Muscle of back (tissue), 11 donors: ENCODE results near the gene POLR2E. TPM values are rescaled to one million over a fixed set of nuclear protein-coding genes. Genes with fewer than 3 reads are reported as not detected.

Source experiments
- DNase-seq, 3 donors: peaks; one replicate each; pipeline versions ENCODE4 v3.0.0 to v3.0.0-alpha.2; 2013
- polyA plus RNA-seq, 10 donors: library from polyadenylated mRNA; unstranded; fragments of 120-200 nt; gene quantifications; one replicate each; pipeline ENCODE4 v1.2.1, GENCODE V29; 2013; ENCODE audit not compliant: insufficient read length in 10 of 10

The POLR2E gene
- polyA plus RNA-seq, 10 donors = 81.8 to 145 (median 110) TPM

DNA sequence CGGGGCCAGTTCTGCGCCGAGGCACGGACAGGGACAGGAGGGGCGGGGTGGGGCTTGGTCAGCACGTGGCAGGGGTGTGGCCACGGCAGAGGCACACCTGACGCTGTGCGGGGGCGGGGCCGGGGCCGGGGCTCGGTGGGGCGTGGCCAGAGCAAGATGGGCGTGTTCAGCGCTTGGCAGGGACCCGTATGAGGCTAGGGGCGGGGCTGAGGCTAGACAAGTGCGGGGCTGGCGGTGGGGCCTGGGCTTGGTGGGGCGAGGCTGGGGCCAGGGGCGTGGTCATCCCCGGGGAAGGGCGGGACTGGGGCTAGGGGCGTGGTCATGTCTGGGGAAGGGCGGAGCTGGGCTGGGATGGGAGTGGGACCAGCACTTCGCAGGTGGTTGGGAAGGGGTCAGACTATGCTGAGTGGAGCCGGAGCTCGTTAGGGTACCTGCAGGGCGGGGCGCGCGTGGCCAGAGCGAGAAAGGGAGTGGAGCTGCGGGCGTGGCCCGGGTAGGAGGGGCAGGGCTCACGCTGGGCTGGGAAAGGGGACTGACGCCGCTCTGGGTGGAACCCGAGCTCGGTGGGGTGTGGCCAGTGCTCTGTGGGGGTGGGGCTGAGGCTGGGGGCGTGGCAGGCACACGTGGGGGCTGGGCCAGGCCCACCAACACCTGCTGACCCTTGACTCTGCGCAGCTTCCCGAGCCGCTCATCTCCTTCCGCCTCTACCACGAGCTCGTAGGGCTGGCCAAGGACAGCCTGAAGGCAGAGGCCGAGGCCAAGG lies 12.8 kb downstream of the POLR2E start:
- no peak for DNase-seq

DNA sequence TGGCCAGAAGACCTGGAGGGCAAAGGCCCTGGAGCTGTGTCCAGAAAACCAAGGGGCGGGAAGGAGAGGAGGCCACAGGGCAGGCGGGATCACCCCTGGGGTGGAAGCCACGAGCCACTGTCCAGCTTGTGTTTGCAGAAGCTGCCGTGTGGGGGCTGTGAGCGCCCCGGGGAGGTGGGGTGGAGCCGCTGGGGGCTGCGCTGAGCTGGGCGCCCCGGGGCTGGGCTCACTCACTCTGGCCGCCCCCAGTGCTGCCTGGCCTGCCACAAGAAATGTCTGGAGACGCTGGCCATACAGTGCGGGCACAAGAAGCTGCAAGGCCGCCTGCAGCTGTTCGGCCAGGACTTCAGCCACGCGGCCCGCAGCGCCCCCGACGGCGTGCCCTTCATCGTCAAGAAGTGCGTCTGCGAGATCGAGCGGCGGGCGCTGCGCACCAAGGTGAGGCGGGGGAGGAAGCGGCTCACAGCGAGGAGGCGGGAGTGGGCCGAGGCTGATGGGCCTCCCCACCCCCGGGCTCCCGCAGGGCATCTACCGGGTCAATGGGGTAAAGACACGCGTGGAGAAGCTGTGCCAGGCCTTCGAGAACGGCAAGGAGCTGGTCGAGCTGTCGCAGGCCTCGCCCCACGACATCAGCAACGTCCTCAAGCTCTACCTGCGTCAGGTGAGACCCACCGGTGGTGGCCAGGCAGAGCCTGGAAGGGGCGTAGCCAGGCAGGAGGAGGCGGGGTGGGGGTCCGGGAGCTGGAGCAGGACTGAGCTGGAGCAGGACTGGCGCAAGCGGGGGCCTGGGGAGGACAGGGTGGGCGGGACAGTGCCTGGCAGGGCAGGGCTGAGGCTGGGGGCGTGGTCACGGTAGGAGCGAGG lies 13.6 kb downstream of the POLR2E start:
- no peak for DNase-seq

GRCh38 chr19:1080360-1081161 lies 14.6 kb downstream of the POLR2E start:
- no peak for DNase-seq

- DNase-seq = no peak
Measured at GRCh38 chr19:1079566-1080111, 15.5 kb downstream of the POLR2E start.

GRCh38 chr19:1076951-1077350 lies 18.2 kb downstream of the POLR2E start:
- peak in 1 of 3 donors; percentile 34 for DNase-seq

- DNase-seq = no peak
Measured at GRCh38 chr19:1076046-1076386, 19.2 kb downstream of the POLR2E start.

DNA sequence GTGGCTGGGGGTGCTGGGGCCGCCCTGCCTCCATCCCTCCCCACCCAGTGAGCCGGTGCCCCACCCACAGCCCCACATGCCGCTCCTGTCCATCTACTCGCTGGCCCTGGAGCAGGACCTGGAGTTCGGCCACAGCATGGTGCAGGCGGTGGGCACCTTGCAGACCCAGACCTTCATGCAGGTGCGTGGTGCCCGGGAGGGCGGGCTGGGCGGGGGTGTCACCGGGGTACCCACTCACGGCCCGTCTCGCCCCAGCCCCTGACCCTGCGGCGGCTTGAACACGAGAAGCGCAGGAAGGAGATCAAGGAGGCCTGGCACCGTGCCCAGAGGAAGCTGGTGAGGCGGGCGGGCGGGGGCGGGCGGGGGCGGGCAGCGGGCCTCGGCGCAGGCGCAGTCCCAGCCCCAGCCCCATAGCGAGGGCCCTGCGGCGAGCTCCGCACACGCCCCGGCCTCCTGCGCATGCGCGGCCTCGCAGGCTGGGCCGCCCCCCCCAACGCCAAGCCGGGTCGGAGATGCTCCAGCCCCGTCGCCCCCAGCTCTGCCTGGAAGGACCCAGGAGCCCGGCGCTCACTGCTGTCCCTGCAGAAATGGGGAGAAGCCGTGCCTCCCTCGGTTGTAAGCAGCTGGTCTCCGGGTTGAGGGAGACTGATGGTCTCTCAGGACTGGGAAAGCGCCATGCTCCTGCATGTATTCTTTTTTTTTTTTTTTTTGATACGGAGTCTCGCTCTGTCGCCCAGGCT lies 20.5 kb downstream of the POLR2E start:
- peak in 1 of 3 donors; percentile 35 for DNase-seq

DNA sequence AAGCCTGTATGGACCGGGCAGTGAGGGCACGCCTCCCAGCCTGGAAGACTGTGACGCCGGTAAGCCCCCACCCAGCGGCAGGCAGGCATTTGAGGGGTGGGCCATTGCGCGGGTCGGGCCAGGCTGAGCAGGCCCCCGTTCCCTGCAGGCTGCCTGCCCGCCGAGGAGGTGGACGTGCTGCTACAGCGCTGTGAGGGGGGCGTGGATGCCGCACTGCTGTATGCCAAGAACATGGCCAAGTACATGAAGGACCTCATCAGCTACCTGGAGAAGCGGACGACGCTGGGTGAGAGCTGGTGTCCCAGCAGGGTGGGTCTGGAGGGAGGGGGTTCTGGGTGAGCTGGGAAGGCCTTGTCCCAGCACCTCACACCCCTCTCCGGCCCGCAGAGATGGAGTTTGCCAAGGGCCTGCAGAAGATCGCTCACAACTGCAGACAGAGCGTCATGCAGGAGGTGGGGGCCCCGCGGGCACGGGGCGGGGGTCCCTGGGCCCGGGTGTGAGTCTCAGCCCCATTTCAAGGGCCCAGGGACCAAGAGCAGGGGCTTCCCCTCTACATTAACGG lies 21.1 kb downstream of the POLR2E start:
- DNase-seq = no peak

DNA sequence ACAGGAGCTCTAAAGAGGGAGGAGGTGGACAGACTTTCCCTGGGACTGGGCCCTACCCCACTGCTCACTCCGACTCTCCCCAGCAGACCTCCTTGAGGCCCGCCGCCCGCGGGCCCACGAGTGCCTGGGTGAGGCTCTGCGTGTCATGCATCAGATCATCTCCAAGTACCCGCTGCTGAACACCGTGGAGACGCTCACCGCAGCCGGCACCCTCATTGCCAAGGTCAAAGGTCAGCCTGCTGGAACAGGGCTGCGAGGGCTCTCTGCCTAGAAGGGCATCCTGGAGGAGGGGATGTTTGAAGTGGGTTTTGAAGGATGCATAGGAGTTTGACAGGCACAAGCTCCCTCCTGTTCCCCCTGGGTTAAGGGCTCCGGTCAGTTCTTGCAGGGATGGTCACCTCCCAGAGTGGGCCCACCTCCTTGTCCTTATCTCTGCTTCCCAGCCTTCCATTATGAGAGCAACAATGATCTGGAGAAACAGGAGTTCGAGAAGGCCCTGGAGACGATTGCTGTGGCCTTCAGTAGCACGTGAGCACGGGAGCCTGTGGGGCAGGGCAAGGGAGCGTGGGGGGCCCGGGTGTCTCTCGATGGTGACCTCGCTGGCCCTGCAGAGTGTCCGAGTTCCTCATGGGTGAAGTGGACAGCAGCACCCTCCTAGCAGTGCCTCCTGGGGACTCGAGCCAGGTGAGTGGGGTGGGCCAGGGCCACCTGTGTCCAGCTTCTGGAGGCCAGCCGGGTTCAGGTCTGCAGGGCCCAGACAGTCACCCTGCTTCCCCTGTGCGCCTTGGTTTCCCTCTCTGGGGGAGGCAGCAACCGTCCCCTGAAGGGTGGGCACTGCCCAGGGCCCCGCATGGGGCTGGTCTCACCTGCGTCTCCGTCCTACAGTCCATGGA lies 21.9 kb downstream of the POLR2E start:
- DNase-seq = no peak

GRCh38 chr19:1072371-1073015 lies 22.7 kb downstream of the POLR2E start:
- no peak for DNase-seq

GRCh38 chr19:1070931-1071791 lies 24.0 kb downstream of the POLR2E start:
- DNase-seq = no peak

GRCh38 chr19:1070576-1070930 lies 24.6 kb downstream of the POLR2E start:
- no peak for DNase-seq

GRCh38 chr19:1069009-1069779 lies 26.0 kb downstream of the POLR2E start:
- peak in 1 of 3 donors; percentile 28 for DNase-seq

- DNase-seq = no peak
Measured at GRCh38 chr19:1068009-1069001, 26.9 kb downstream of the POLR2E start.

DNA sequence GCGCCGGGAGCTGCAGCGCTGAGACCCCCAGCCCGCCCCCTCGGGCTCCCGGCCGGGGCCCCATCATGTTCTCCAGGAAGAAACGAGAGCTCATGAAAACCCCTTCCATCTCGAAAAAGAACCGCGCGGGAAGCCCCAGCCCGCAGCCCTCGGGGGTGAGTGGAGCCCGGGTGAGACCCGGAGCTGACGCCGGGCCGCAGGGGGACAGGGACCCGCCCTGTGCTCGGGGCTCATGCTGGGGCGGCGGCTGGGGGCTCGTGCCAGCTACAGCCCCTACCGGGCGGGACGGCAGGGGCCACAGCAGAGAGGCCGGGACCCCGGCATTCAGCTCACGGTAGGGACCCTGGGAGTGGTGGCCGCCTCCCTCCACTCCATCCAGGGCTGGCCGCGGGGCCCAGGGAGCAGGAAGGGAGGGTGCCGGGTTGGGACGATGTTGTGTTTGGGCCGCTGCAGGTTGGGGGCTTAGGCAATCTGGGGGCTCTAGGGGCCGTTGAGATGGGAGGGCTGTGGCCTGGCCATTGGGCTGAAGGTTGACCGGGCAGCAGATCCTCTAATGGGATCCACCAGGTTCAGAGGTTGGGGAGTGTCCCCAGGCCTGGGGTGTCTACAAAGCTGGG lies 27.7 kb downstream of the POLR2E start:
- DNase-seq = no peak
